ENCODE results near the gene LCP2.

The LCP2 gene

GRCh38 chr5:170314541-170315095, 17.0 kb upstream of the LCP2 start:
- no peak for DNase-seq

GRCh38 chr5:170313816-170314215, 16.2 kb upstream of the LCP2 start:
- no peak for DNase-seq

DNA sequence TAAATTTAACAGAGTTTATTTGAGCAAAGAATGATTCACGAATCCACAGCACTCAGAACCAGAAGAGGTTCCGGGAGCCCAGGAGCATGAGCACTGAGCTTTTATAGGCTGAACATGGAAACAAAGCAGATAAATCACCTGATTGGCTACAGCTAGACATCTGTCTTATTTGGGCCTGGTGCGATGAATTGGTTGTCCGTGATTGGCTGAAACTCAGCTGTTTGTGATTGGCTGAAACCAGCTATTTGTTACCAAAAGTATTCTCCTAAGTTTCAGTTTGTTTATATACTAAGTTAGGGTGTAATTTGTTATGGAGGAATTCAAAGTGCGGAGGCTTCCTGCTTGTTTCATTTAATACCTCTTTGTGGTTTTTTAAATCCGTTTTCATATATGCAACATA, 15.8 kb upstream of the LCP2 start:
- no peak for DNase-seq

GRCh38 chr5:170312666-170313065, 15.1 kb upstream of the LCP2 start:
- DNase-seq = peak; percentile 42

- DNase-seq = no peak
Observed at GRCh38 chr5:170312301-170312595, 14.7 kb upstream of the LCP2 start.

DNA sequence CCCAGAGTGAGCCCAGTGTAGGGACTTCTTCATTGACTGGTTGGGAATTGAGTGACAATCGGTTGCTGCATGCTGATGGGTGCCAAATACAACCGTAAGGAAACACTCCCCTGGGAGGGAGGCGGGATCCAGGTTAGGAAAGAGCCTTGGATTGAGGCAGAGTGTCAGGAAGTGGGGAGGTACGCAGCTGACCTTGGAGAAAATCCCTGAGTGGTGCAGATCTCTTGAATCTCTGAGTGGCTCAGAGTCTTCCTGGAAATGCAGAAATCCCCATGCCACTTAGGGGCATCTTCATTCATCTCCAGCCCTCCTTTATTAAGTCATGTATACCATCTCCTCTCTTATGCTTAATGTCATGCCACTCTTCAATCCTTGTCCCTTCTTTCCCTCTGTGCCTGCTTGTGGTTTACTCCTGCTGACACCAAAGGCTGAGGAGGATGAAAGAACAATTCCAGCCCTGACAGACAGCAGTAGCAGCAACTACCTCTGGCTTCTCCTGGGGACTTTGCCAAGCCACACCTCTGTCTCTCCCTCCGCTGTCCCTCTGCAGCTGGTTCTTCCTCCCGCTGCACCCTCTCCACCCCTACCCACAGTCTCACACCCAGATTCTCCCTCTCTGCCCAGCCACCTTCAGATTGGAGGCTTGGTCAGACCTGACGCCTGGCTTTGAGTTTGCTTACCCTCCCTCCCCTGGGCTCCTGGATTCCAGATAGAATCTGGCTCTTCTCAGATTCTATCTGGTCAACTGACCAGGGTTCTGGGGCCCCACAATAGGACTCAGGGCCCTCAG, 14.1 kb upstream of the LCP2 start:
- DNase-seq = no peak

GRCh38 chr5:170310256-170310926, 12.8 kb upstream of the LCP2 start:
- DNase-seq = no peak

DNA sequence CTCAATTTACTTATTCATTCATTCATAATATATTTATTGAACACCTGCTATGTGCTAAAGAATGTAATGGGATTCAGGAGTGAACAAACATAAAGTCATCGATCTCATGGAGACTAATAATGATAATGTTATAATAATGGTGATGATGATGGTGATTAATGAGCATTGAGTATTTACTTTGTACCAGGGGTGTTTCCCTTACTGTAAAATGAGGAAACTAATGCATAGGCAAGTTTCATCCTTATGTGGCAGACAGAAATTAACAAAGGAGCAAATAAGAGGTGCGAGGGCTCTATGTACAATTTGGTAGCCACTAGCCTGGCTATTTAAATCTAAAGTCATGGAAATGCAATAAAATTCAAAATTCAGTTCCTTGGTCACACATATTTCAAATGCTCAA, 11.1 kb upstream of the LCP2 start:
- DNase-seq = no peak

DNA sequence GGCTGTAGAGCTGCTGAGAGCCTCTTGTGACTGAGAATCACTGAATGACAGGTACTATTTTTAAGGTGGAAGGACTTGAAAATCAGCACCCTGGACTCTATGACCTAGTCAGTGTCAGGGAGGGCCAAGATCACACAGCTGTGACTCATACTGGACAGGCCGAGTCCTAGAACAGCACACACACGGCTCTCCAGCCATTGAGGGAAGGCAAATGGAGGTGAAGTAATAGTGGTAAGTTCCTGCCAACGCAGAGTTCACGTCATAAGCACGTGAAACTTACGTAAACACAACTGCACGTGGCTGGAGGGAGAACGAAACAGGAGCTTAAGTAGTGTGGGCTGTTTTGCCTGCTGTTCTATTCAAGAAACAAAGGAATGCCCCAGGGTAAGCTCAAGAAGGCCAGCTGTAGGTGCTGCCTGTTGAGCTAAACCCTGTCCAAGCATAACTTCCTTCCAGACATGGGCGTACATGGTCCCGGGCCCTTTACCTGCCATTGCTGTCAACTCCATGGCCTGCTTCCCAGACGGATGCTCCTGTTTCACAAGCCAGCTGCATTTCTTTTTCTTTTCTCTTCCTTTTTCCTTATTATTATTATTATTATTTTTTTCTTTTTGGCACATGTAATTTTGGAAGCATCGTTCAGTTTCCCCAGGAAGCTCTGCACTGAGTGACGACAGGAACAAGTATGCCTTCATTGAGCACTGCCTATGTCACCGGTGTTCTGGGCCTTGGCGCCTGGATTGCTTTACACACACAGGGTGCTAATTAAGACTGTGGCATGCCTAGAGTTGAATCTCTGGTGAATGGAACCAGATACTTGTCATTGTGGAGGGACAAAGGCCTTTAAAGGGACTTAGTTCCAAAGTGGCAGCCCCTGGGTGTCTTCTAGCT, 10.2 kb upstream of the LCP2 start:
- DNase-seq = no peak

DNA sequence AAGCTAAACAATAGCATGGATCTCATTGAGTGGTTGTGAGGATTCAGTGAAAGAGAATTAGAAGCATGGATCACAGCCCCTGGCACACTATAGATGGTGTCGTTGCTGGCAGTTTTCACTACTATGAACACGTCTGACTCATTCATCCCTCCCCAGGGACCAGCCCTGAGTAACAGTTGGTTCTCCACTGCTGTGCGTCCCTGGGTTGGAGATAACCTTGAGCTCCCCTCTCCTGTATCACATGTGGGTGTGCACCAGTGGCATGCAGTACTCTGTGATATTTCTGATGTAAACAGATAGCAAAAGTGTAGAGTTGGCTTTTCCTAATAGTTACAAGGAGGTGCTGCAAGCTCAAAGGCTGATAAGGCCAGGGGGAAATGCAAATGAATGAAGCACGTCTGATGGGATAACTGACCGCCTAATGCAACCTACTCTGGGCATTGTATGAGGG, 8.8 kb upstream of the LCP2 start:
- DNase-seq = no peak

DNA sequence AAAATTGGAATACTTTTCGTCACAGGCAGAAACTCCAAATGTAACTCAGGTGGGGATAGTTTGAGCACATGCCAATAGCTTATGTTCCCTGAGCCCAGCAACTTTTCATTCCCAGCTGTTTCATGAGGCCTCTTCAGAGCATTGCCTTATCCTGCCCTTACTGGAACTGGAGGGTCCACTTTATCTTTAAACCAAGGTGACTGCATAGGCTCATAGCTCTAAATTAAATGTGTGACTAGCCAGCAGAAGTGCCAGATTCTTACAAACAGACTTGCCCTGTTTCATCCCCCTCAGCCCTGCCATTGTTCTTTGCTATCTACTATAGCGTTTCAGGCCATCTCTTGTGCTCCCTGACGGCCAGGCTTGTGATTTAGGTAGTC, 8.1 kb upstream of the LCP2 start:
- no peak for DNase-seq

GRCh38 chr5:170305016-170305645, 7.6 kb upstream of the LCP2 start:
- no peak for DNase-seq

DNA sequence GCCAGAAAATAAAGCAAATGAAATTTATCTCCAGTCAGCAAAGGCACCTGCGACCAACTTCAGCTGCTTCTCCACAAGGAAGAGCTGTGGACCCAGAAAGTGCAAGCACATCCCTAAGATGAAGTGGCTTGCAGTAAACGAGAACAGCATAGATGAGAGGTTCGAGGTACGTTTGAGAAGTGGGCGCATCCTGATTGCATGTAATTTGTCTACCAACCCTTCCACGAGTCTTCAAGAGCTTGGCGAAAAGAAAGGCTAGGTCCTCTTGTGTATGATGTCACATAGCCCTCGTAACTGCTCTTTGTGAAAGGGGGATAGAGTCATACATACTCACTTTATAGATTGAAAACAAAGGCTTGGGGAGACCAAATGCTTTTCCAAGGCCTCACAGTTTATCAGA, 6.0 kb upstream of the LCP2 start:
- DNase-seq = no peak

DNA sequence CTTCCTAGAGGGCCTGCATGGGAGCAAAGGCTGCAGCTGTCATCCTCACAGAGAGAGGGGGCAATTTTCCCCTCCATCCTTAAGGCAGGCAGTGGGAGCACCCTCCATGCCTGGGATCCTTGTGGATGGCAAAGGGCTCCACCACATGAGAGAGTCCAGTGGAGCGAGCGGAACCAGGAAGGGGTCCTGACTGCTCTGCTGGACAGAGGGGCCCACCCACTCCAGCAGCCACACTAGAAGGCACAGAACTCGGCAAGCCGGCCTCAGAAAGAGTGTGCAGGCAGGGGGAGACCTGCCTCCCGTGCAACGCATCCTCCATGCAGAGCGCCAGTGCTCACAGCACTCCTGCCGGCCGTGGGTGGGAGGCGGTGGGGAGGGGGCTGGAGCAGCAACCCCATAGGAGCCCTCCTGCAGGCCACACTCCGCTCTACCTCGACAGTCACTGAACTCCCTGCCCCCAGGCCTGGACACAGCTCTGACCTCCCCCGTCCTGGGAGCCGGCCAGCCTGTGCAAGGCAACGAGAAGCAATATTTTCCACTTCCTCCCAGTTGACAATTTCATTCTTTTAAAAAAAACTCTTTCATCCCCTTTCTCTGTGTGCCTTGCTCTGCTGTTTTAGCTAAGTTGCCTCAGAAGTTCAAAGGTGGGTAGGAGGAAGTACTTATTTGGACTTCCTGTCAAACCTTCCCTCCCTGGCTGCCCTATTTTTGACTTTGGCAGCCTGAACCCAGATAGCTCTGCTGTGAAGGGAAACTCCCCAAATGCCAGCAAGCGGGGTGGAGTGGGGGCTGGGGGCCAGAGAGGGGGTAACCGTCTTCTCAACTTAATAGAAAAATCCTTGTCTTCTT, 5.3 kb upstream of the LCP2 start:
- DNase-seq = peak; percentile 69

- DNase-seq = no peak
Observed at GRCh38 chr5:170301981-170302652, 4.5 kb upstream of the LCP2 start.

- no peak for DNase-seq
Observed at GRCh38 chr5:170301149-170301548, 3.6 kb upstream of the LCP2 start.

GRCh38 chr5:170300361-170301013, 2.9 kb upstream of the LCP2 start:
- DNase-seq = no peak

DNA sequence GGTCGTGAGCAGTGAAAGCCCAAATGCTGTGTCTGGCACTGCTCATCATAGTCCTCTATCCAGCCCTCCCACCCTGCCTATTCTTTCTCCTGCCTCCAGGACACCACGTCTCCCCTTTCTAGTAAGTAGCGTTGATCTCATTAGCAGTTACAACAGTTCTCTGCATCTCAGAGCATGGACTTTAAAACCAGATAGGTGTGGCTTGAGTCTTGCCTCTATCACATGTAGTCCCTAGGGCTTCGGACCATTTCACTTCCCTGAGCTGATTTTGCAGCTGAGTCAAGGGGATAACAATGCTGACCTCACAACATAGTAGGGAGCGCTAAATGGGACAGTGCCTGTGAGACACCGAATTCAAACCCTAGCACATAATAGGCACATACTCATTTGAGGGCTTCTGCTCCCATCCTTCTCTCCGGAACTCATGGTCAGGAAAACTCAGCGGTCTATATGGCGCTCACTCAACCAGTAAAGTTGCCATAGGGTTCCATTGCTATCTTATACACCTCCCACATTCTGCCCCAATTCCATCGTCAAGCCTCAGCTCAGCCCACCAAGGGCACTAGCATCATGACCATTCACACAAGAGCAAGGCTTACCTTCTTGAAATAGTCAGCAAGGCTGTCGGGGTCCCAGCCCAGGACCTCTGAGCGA, 515 bp downstream of the LCP2 start:
- DNase-seq = no peak

DNA sequence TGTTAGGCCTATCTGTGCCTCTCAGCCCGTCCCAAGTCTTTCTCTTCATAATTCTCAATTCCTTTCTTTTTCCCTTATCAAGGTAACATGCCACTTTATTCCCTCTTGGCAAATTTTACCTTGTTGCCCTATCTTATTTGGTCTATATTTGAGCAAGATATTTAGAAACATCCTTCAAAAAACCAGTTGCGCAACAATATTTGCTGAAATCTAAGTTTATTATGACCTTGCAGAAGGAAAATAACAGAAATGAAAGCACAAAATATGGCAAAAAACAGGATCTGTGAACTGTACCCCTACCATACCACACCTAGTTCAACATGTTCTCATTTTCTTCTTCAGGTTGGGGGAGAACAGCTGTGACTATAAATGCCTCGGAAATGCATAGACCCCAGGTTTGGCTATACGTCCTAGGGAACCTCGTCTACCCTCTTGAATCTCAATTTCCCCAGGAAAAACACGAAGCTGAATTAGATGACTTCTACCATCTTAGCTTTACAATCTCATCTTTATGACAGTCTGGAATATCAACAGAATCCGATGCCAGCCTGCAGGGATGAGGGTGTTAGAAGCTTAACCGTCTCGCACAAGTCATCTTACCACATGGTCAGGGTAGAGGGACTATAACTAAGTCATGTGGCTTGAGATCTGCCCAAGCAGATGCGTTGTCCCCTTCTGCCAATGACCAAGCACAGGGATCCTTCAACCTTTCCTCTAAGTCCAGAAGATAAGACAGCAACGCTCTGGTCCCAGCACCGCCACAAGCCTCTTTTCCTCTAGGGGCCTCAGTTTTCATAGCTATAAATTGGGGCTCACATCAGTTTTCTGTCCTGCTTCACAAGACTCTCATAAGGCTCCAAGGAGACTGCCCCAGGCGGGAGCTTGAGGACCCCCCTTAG, 1.3 kb downstream of the LCP2 start:
- no peak for DNase-seq

Measured in T-helper 9 cell (primary cell).